ENCODE measurements around the gene EMILIN1. TPM values are rescaled to one million over a fixed set of nuclear protein-coding genes. Genes with fewer than 3 reads are reported as not detected.
"Not testable (repeated sequence)": the region's sequence is repeated elsewhere in the genome, so short reads cannot be mapped to it uniquely, and the experiment has no call there.

EMILIN1 gene
- total RNA-seq, 1 experiment from 2014 or later = 31.0 TPM

- Histone ChIP-seq H3K4me1 (ENCODE audit: insufficient read depth, low read length, poor library complexity, severe bottlenecking) (no peaks in the 10 kb centered on the region), H3K9me3 (ENCODE audit: low read depth, low read length, poor library complexity, severe bottlenecking) (no peaks in the 10 kb centered on the region), H3K4me3 (ENCODE audit: low read depth, low read length, poor library complexity, severe bottlenecking) (no peak overlapping the region), H3K27ac (ENCODE audit: low read depth, low read length, poor library complexity, severe bottlenecking) (no peak overlapping the region), H3K27me3 (replicated peaks; ENCODE audit: insufficient read depth, low read depth, low read length, poor library complexity) (no peaks in the 10 kb centered on the region), H3K36me3 (ENCODE audit: insufficient read depth, low read length, poor library complexity, severe bottlenecking) (no peaks in the 10 kb centered on the region)
- TF ChIP-seq, protein P1, sequence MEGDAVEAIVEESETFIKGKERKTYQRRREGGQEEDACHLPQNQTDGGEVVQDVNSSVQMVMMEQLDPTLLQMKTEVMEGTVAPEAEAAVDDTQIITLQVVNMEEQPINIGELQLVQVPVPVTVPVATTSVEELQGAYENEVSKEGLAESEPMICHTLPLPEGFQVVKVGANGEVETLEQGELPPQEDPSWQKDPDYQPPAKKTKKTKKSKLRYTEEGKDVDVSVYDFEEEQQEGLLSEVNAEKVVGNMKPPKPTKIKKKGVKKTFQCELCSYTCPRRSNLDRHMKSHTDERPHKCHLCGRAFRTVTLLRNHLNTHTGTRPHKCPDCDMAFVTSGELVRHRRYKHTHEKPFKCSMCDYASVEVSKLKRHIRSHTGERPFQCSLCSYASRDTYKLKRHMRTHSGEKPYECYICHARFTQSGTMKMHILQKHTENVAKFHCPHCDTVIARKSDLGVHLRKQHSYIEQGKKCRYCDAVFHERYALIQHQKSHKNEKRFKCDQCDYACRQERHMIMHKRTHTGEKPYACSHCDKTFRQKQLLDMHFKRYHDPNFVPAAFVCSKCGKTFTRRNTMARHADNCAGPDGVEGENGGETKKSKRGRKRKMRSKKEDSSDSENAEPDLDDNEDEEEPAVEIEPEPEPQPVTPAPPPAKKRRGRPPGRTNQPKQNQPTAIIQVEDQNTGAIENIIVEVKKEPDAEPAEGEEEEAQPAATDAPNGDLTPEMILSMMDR (conservative IDR thresholded peaks at IDR 0.05; ENCODE audit: low read depth, low read length) = no peak
- no peak for TF ChIP-seq EZH2 (IDR thresholded peaks at IDR 0.05; ENCODE audit: borderline replicate concordance, low read depth, low read length, poor library complexity, severe bottlenecking)
- intact Hi-C loops (cut with micrococcal nuclease; ENCODE audit: unreplicated experiment) = no loop called here
- no TSS peak for BruUV-seq (replicated peaks)
- POLR2A ChIA-PET (ENCODE audit: low non-redundant PET) = interaction anchor here (0.6 kb wide), 1 partner anchor 67 kb away, joined by 3 read pairs; no protein-coding TSS in a partner anchor
- CTCF ChIA-PET = no interaction called here
- DNase-seq (ENCODE audit: low spot score) = no peak
These were observed 30.7 kb downstream of the EMILIN1 start for GRCh38 chr2:27109083-27109482.

DNA sequence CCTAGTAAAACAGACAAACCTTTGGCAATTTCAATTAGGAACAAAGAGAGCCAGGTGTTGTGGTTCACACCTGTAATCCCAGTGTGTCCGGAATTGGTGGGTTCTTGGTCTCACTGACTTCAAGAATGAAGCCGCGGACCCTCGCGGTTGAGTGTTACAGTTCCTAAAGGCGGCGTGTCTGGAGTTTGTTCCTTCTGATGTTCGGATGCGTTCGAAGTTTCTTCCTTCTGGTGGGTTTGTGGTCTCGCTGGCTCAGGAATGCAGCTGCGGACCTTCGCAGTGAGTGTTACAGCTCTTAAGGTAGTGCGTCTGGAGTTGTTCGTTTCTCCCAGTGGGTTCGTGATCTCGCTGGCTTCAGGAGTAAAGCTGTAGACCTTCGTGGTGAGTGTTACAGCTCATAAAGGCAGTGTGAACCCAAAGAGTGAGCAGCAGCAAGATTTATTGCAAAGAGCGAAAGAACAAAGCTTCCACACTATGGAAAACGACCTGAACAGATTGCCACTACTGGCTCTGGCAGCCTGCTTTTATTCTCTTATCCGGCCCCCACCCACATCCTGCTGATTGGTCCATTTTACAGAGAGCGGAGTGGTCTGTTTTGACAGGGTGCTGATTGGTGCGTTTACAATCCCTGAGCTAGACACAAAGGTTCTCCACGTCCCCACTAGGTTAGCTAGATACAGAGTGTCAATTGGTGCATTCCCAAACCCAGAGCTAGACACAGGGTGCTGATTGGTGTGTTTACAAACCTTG is 32.4 kb downstream of the EMILIN1 start:
- H3K4me3 ChIP-seq (ENCODE audit: low read depth, low read length, poor library complexity, severe bottlenecking); BruUV-seq (replicated peaks); H3K27me3 ChIP-seq (replicated peaks; ENCODE audit: insufficient read depth, low read depth, low read length, poor library complexity); H3K36me3 ChIP-seq (ENCODE audit: insufficient read depth, low read length, poor library complexity, severe bottlenecking); H3K9me3 ChIP-seq (ENCODE audit: low read depth, low read length, poor library complexity, severe bottlenecking); CTCF ChIA-PET; DNase-seq (ENCODE audit: low spot score); POLR2A ChIA-PET (ENCODE audit: low non-redundant PET); H3K4me1 ChIP-seq (ENCODE audit: insufficient read depth, low read length, poor library complexity, severe bottlenecking); intact Hi-C loops (cut with micrococcal nuclease; ENCODE audit: unreplicated experiment); H3K27ac ChIP-seq (ENCODE audit: low read depth, low read length, poor library complexity, severe bottlenecking): not testable (repeated sequence)

DNA sequence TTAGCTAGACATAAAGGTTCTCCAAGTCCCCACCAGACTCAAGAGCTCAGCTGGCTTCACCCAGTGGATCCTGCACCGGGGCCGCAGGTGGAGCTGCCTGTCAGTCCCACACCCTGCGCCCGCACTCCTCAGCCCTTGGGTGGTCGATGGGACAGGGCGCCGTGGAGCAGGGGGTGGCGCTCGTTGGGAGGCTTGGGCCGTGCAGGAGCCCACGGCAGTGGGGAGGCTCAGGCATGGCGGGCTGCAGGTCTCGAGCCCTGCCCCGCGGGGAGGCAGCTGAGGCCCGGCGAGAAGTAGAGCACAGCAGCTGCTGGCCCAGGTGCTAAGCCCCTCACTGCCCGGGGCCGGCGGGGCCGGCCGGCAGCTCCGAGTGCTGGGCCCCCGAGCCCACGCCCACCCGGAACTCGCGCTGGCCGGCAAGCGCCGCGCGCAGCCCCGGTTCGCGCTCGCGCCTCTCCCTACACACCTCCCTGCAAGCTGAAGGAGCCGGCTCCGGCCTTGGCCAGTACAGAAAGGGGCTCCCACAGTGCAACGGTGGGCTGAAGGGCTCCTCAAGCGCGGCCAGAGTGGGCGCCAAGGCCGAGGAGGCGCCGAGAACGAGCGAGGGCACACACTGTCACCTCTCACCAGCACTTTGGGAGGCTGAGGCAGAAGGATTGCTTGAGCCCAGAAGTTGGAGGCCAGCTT is 33.1 kb downstream of the EMILIN1 start:
- H3K36me3 ChIP-seq (ENCODE audit: insufficient read depth, low read length, poor library complexity, severe bottlenecking); H3K4me1 ChIP-seq (ENCODE audit: insufficient read depth, low read length, poor library complexity, severe bottlenecking); POLR2A ChIA-PET (ENCODE audit: low non-redundant PET); DNase-seq (ENCODE audit: low spot score); H3K27me3 ChIP-seq (replicated peaks; ENCODE audit: insufficient read depth, low read depth, low read length, poor library complexity); H3K27ac ChIP-seq (ENCODE audit: low read depth, low read length, poor library complexity, severe bottlenecking); H3K4me3 ChIP-seq (ENCODE audit: low read depth, low read length, poor library complexity, severe bottlenecking); BruUV-seq (replicated peaks); H3K9me3 ChIP-seq (ENCODE audit: low read depth, low read length, poor library complexity, severe bottlenecking); CTCF ChIA-PET; intact Hi-C loops (cut with micrococcal nuclease; ENCODE audit: unreplicated experiment): not testable (repeated sequence)

GRCh38 chr2:27115519-27115918 is 37.1 kb downstream of the EMILIN1 start:
- Histone ChIP-seq H3K9me3 (ENCODE audit: low read depth, low read length, poor library complexity, severe bottlenecking) (no peaks in the 10 kb centered on the region), H3K4me3 (ENCODE audit: low read depth, low read length, poor library complexity, severe bottlenecking) (no peak overlapping the region), H3K27me3 (replicated peaks; ENCODE audit: insufficient read depth, low read depth, low read length, poor library complexity) (no peaks in the 10 kb centered on the region), H3K36me3 (ENCODE audit: insufficient read depth, low read length, poor library complexity, severe bottlenecking) (no peaks in the 10 kb centered on the region), H3K4me1 (ENCODE audit: insufficient read depth, low read length, poor library complexity, severe bottlenecking) (peaks cover 5% of the 10 kb centered on the region), H3K27ac (ENCODE audit: low read depth, low read length, poor library complexity, severe bottlenecking) (no peak overlapping the region)
- no TSS peak for BruUV-seq (replicated peaks)
- CTCF ChIA-PET = interaction anchor here (0.7 kb wide), 1 partner anchor 283 kb away, joined by 9 read pairs; no protein-coding TSS in a partner anchor
- intact Hi-C loops (cut with micrococcal nuclease; ENCODE audit: unreplicated experiment) = no loop called here
- TF ChIP-seq EZH2 (IDR thresholded peaks at IDR 0.05; ENCODE audit: borderline replicate concordance, low read depth, low read length, poor library complexity, severe bottlenecking) = no peak
- TF ChIP-seq, protein P1 (conservative IDR thresholded peaks at IDR 0.05; ENCODE audit: low read depth, low read length) = no peak
- POLR2A ChIA-PET (ENCODE audit: low non-redundant PET) = interaction anchor here (0.6 kb wide), 1 partner anchor 106 kb away, joined by 8 read pairs; no protein-coding TSS in a partner anchor
- no peak for DNase-seq (ENCODE audit: low spot score)
